Endothelial cell of umbilical vein (primary cell): ENCODE results near the gene CYP2C18. TPM values are rescaled to one million over a fixed set of nuclear protein-coding genes. Genes with fewer than 3 reads are reported as not detected.

Experiments
- BruUV-seq: library from RNA; stranded (reverse); fragments of 400-500 nt; replicated peaks from 2 replicates; lab custom pipeline; 2021; lab: Mats Ljungman, UMichigan
- CTCF ChIA-PET: fragments of 300-600, 350-600 bp; sonication (Branson Sonifier 250); formaldehyde crosslinking; loops from one replicate; lab custom pipeline; 2021; ENCODE audit warnings: antibody characterized with exemption, inconsistent platforms; lab: Charles Lee
- POLR2A ChIA-PET: fragments of 300-600, 350-600 bp; sonication (Branson Sonifier 250); formaldehyde crosslinking; loops from one replicate; lab custom pipeline; 2021; ENCODE audit warnings: antibody characterized with exemption, inconsistent platforms; lab: Charles Lee
- DNase-seq: peaks from one replicate; pipeline ENCODE4 v3.0.0-alpha.2; 2011; ENCODE audit warnings: low read depth, low spot score
- FAIRE-seq: peaks from 2 replicates; lab custom pipeline; 2011; peaks lifted over from hg19 to GRCh38; lab: Jason Lieb, UNC
- H2AFZ ChIP-seq: 2 replicates; pipeline ENCODE4 v1.6.0; 2012; ENCODE audit warnings: low read depth, low read length, control low read depth, inconsistent platforms
- H3K27ac ChIP-seq: 2 replicates; pipeline ENCODE4 v1.5.1; 2011; ENCODE audit warnings: low read depth, mild to moderate bottlenecking, control low read depth, low read length, moderate library complexity; ENCODE audit not compliant: insufficient read depth
- H3K27me3 ChIP-seq, 2 experiments: 2 replicates each; pipeline versions ENCODE4 v1.6.0 to v1.6.1; 2011; ENCODE audit warnings: low read length in 2 of 2, mixed read lengths in 1 of 2; ENCODE audit not compliant: control insufficient read depth in 2 of 2, insufficient read depth in 2 of 2
- H3K36me3 ChIP-seq, 2 experiments: 2 replicates in 1 of 2; 3 replicates in 1 of 2; pipeline ENCODE4 v1.5.1; 2011; ENCODE audit warnings: low read length in 2 of 2, mild to moderate bottlenecking in 1 of 2, moderate library complexity in 1 of 2; ENCODE audit not compliant: control insufficient read depth in 2 of 2, insufficient read depth in 2 of 2; ENCODE audit errors: extremely low read depth in 1 of 2
- H3K4me1 ChIP-seq: 3 replicates; pipeline ENCODE4 v1.5.1; 2011; ENCODE audit warnings: mild to moderate bottlenecking, low read length; ENCODE audit not compliant: control insufficient read depth, insufficient read depth; ENCODE audit errors: extremely low read depth
- H3K4me2 ChIP-seq: 2 replicates; pipeline ENCODE4 v1.6.1; 2011; ENCODE audit warnings: low read length, control low read depth, mixed read lengths; ENCODE audit not compliant: insufficient read depth
- H3K4me3 ChIP-seq, 3 experiments: fragments of 200-600 bp in 1 of 3; sonication (generic), shearing (Covaris generic) in 1 of 3; replicated peaks in 1 of 3; 2 replicates each; pipeline ENCODE4 v1.5.1; 2011 to 2016; ENCODE audit warnings: control low read depth in 3 of 3, low read length in 3 of 3, mild to moderate bottlenecking in 2 of 3, inconsistent platforms in 1 of 3, low read depth in 1 of 3, moderate library complexity in 1 of 3; ENCODE audit not compliant: insufficient read depth in 1 of 3
- H3K79me2 ChIP-seq: 2 replicates; pipeline ENCODE4 v1.6.0; 2012; ENCODE audit warnings: low read length, inconsistent platforms; ENCODE audit not compliant: control insufficient read depth, insufficient read depth
- H3K9ac ChIP-seq: replicated peaks from 2 replicates; pipeline ENCODE3; 2011; ENCODE audit warnings: low read length, control low read depth; ENCODE audit not compliant: insufficient read depth; ENCODE audit errors: extremely low read depth
- H3K9me1 ChIP-seq: replicated peaks from 3 replicates; pipeline ENCODE4 v1.6.0; 2011; ENCODE audit warnings: mild to moderate bottlenecking, low read length; ENCODE audit not compliant: control insufficient read depth, insufficient read depth; ENCODE audit errors: extremely low read depth
- H3K9me3 ChIP-seq: replicated peaks from 2 replicates; pipeline ENCODE4 v1.5.1; 2012; ENCODE audit warnings: low read length, inconsistent platforms; ENCODE audit not compliant: control insufficient read depth, insufficient read depth
- H4K20me1 ChIP-seq: replicated peaks from 2 replicates; pipeline ENCODE3; 2011; ENCODE audit warnings: mild to moderate bottlenecking, low read length; ENCODE audit not compliant: control insufficient read depth, insufficient read depth; ENCODE audit errors: extremely low read depth
- EZH2 ChIP-seq: IDR thresholded peaks from 2 replicates; pipeline ENCODE4 v1.6.1; 2012; ENCODE audit warnings: borderline replicate concordance, low read depth, mild to moderate bottlenecking, moderate library complexity, low read length, inconsistent platforms; ENCODE audit not compliant: severe bottlenecking
- FOS ChIP-seq: IDR thresholded peaks from 2 replicates; pipeline ENCODE4 v1.6.1; 2011; ENCODE audit warnings: mild to moderate bottlenecking, low read length, moderate library complexity, borderline replicate concordance; ENCODE audit not compliant: insufficient read depth
- GATA2 ChIP-seq: IDR thresholded peaks from 2 replicates; pipeline ENCODE4 v1.7.0; 2011; ENCODE audit warnings: low read depth, mild to moderate bottlenecking, moderate library complexity, mixed read lengths, low read length; ENCODE audit not compliant: insufficient read length, insufficient read depth
- JUN ChIP-seq: IDR thresholded peaks from 2 replicates; pipeline ENCODE4 v1.6.1; 2011; ENCODE audit warnings: borderline replicate concordance, low read depth; ENCODE audit not compliant: insufficient read length, insufficient read depth
- MYC ChIP-seq: IDR thresholded peaks from one replicate; pipeline ENCODE4 v1.6.1; 2011; ENCODE audit warnings: mild to moderate bottlenecking, low read depth, low read length
- POLR2AphosphoS5 ChIP-seq: IDR thresholded peaks from 2 replicates; pipeline ENCODE4 v1.6.1; 2012; ENCODE audit warnings: low read depth, mild to moderate bottlenecking, control low read depth, low read length, moderate library complexity; ENCODE audit not compliant: insufficient read depth
- dilution Hi-C: fragments of 300-500 bp; cut with MboI; formaldehyde crosslinking; loops from one replicate; pipeline ENCODE4 v1.15.0; 2019; ENCODE audit warnings: low sequenced_read_pairs; ENCODE audit not compliant: extremely low pct_ligation_motif_present
- intact Hi-C: fragments of 100-400 bp; cut with micrococcal nuclease; formaldehyde crosslinking; loops from one replicate; pipeline ENCODE4 v1.10.0; 2022
- polyA plus RNA-seq, 4 experiments: library from polyadenylated mRNA; depleted of rRNA in 3 of 4; stranded (reverse) in 3 of 4; unstranded in 1 of 4; fragments of >200 nt; gene quantifications; 2 replicates each; pipeline versions ENCODE4 v1.2.1 to v1.2.3, GENCODE V29; 2011 to 2012; ENCODE audit warnings: missing spikeins in 1 of 4
- total RNA-seq: library from RNA; stranded (reverse); gene quantifications from 2 replicates; pipeline ENCODE4 v1.2.3, GENCODE V29; 2021
- TF ChIP-seq, protein P1 (sequence below), 2 donors: IDR thresholded peaks; 1 replicate in 1 of 2; 2 replicates in 1 of 2; pipeline ENCODE4 v1.5.1; 2011; ENCODE audit warnings: low read length in 2 of 2, mild to moderate bottlenecking in 2 of 2, moderate library complexity in 2 of 2, control low read depth in 1 of 2, inconsistent platforms in 1 of 2, low read depth in 1 of 2; ENCODE audit not compliant: insufficient read depth in 1 of 2; ENCODE audit errors: extremely low read depth in 1 of 2
- TF ChIP-seq, protein P2 (sequence below): IDR thresholded peaks from 2 replicates; pipeline ENCODE4 v1.6.1; 2011; ENCODE audit not compliant: insufficient read depth, insufficient read length

CYP2C18 gene
- total and polyA plus RNA-seq, 2 donors (not counting 3 experiments of a cell fraction or from before 2014, with no cell fraction given), result not detected

DNA sequence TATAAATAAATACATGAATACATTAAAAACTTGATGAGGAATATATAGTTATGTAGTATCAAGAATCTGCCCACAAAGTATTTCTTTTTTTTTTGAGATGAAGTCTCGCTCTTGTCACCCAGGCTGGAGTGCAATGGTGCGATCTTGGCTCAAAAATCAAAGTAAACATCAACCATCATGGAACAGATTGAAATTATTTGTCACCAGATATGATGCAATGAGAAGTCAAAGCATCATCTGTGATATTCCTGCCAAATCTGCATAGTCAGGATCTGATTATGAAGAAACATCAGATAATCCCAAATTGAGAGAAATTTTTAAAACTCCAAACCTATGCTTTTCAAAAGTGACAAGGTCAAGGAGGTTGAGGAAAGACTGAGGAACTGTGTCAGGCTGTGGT is 5.1 kb upstream of the CYP2C18 start:
- no peak overlapping the region for H3K27ac ChIP-seq
- TF ChIP-seq GATA2 (no peak), JUN (no peak), MYC (no peak), POLR2AphosphoS5 (no peak), FOS (no peak), EZH2 (no peak)
- TF ChIP-seq, protein P1, sequence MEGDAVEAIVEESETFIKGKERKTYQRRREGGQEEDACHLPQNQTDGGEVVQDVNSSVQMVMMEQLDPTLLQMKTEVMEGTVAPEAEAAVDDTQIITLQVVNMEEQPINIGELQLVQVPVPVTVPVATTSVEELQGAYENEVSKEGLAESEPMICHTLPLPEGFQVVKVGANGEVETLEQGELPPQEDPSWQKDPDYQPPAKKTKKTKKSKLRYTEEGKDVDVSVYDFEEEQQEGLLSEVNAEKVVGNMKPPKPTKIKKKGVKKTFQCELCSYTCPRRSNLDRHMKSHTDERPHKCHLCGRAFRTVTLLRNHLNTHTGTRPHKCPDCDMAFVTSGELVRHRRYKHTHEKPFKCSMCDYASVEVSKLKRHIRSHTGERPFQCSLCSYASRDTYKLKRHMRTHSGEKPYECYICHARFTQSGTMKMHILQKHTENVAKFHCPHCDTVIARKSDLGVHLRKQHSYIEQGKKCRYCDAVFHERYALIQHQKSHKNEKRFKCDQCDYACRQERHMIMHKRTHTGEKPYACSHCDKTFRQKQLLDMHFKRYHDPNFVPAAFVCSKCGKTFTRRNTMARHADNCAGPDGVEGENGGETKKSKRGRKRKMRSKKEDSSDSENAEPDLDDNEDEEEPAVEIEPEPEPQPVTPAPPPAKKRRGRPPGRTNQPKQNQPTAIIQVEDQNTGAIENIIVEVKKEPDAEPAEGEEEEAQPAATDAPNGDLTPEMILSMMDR (IDR thresholded peaks at IDR 0.05; ENCODE audit: extremely low read depth in 1 of 2, insufficient read depth in 1 of 2, low read depth in 1 of 2, low read length in 2 of 2), result no peak
- TF ChIP-seq, protein P2, sequence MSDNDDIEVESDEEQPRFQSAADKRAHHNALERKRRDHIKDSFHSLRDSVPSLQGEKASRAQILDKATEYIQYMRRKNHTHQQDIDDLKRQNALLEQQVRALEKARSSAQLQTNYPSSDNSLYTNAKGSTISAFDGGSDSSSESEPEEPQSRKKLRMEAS, result no peak
- BruUV-seq, result no TSS peak
- no peaks in the 10 kb centered on the region for H3K9me1 ChIP-seq
- ChIA-PET POLR2A (no interaction called here), CTCF (no interaction called here)
- no peaks in the 10 kb centered on the region for H3K27me3 ChIP-seq
- no peaks in the 10 kb centered on the region for H3K36me3 ChIP-seq
- H3K9ac ChIP-seq, result no peak overlapping the region
- no peaks in the 10 kb centered on the region for H3K79me2 ChIP-seq
- FAIRE-seq (no peak), DNase-seq (no peak)
- no peaks in the 10 kb centered on the region for H3K4me1 ChIP-seq
- no peak overlapping the region for H3K4me2 ChIP-seq
- intact Hi-C loops (no loop called here), dilution Hi-C loops (no loop called here)
- H4K20me1 ChIP-seq, result no peaks in the 10 kb centered on the region
- no peak overlapping the region for H3K4me3 ChIP-seq
- H2AFZ ChIP-seq, result no peak overlapping the region
- no peaks in the 10 kb centered on the region for H3K9me3 ChIP-seq
